ENCODE results near the gene MFAP5.

DNA sequence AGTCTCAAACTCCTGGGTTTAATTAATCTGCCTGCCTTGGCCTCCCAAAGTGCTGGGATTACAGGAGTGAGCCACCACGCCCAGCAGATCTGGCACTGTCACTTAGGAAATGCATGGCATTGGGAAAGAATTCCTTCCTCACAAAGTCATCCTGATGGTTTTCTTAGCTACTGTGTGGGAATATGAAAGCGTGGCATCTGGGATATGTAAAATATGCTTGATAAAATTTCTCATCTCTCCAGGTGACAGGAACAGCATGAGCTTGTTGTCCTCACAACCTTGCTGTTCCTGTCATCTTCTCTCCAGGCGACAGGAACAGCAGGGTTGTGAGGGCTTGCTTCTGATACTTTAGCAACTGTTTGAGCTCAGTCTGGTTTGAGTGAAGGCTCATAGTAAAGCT, 33.9 kb downstream of the MFAP5 start:
- no peak for TF ChIP-seq JUND (IDR thresholded peaks at IDR 0.05; ENCODE audit: low read depth, low read length)
- no peak for TF ChIP-seq CHD4 (IDR thresholded peaks at IDR 0.05)
- TF ChIP-seq, protein P1, sequence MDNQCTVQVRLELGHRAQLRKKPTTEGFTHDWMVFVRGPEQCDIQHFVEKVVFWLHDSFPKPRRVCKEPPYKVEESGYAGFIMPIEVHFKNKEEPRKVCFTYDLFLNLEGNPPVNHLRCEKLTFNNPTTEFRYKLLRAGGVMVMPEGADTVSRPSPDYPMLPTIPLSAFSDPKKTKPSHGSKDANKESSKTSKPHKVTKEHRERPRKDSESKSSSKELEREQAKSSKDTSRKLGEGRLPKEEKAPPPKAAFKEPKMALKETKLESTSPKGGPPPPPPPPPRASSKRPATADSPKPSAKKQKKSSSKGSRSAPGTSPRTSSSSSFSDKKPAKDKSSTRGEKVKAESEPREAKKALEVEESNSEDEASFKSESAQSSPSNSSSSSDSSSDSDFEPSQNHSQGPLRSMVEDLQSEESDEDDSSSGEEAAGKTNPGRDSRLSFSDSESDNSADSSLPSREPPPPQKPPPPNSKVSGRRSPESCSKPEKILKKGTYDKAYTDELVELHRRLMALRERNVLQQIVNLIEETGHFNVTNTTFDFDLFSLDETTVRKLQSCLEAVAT (IDR thresholded peaks at IDR 0.05), result no peak
- TF ChIP-seq TAF1 (IDR thresholded peaks at IDR 0.05; ENCODE audit: borderline replicate concordance, low read depth, low read length), result no peak
- no peak for TF ChIP-seq CREB1 (IDR thresholded peaks at IDR 0.05; ENCODE audit: low read depth)
- TF ChIP-seq, protein P2, sequence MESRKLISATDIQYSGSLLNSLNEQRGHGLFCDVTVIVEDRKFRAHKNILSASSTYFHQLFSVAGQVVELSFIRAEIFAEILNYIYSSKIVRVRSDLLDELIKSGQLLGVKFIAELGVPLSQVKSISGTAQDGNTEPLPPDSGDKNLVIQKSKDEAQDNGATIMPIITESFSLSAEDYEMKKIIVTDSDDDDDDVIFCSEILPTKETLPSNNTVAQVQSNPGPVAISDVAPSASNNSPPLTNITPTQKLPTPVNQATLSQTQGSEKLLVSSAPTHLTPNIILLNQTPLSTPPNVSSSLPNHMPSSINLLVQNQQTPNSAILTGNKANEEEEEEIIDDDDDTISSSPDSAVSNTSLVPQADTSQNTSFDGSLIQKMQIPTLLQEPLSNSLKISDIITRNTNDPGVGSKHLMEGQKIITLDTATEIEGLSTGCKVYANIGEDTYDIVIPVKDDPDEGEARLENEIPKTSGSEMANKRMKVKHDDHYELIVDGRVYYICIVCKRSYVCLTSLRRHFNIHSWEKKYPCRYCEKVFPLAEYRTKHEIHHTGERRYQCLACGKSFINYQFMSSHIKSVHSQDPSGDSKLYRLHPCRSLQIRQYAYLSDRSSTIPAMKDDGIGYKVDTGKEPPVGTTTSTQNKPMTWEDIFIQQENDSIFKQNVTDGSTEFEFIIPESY (IDR thresholded peaks at IDR 0.05), result no peak
- no peak for TF ChIP-seq GATAD2B (conservative IDR thresholded peaks at IDR 0.05; ENCODE audit: low read depth)
- no peak for TF ChIP-seq TARDBP (IDR thresholded peaks at IDR 0.05; ENCODE audit: borderline replicate concordance)
